K562 (cell line): ENCODE results near the gene IL27RA. TPM values are rescaled to one million over a fixed set of nuclear protein-coding genes. Genes with fewer than 3 reads are reported as not detected.

Experiments used
- DNMT1 ChIP-seq: fragments of 450-650 bp; IDR thresholded peaks from 2 replicates; pipeline ENCODE4 v1.6.1; 2016; ENCODE audit warnings: antibody characterized with exemption, mild to moderate bottlenecking
- FOXJ2 ChIP-seq: fragments of 200-800 bp; sonication (Bioruptor generic); IDR thresholded peaks from 2 replicates; pipeline ENCODE4 v1.6.1; 2016; ENCODE audit warnings: missing genetic modification characterization, missing compliant biosample characterization
- HDAC2 ChIP-seq: fragments of 450-650 bp; IDR thresholded peaks from 2 replicates; pipeline ENCODE4 v1.6.1; 2016; ENCODE audit warnings: mild to moderate bottlenecking
- HDAC6 ChIP-seq: IDR thresholded peaks from 2 replicates; pipeline ENCODE4 v1.6.1; 2012; ENCODE audit warnings: low read depth, mild to moderate bottlenecking, control low read depth, inconsistent platforms, low read length, moderate library complexity
- HNRNPH1 ChIP-seq: fragments of 200-400 bp; formaldehyde crosslinking; optimal IDR thresholded peaks from 2 replicates; pipeline ENCODE3; 2017; ENCODE audit warnings: low read depth, mild to moderate bottlenecking, low read length, moderate library complexity
- NONO ChIP-seq, 2 experiments: fragments of 200-400 bp in 1 of 2; fragments of 450-650 bp in 1 of 2; formaldehyde crosslinking in 1 of 2; IDR thresholded peaks; 2 replicates each; pipeline ENCODE4 v1.6.1; 2017; ENCODE audit warnings: low read depth in 2 of 2, mild to moderate bottlenecking in 2 of 2, moderate library complexity in 2 of 2, low read length in 1 of 2
- PPARD ChIP-seq: fragments of 250-450 bp; sonication (Bioruptor Pico); IDR thresholded peaks from 2 replicates; pipeline ENCODE4 v1.8.0; 2022; ENCODE audit warnings: inconsistent platforms, mild to moderate bottlenecking, moderate library complexity
- SMAD3 ChIP-seq: fragments of 450-650 bp; formaldehyde crosslinking; conservative IDR thresholded peaks from 2 replicates; pipeline ENCODE4 v1.4.0; 2020; ENCODE audit warnings: mild to moderate bottlenecking
- WHSC1 ChIP-seq: IDR thresholded peaks from one replicate; pipeline ENCODE4 v1.6.1; 2012; ENCODE audit warnings: low read length, control low read depth, inconsistent platforms
- XRCC5 ChIP-seq: fragments of 200-400 bp; formaldehyde crosslinking; IDR thresholded peaks from 2 replicates; pipeline ENCODE4 v1.6.1; 2017; ENCODE audit warnings: low read depth, mild to moderate bottlenecking, low read length
- YY1 ChIP-seq, 3 experiments: IDR thresholded peaks; 2 replicates each; pipeline ENCODE4 v1.6.1; 2011; ENCODE audit warnings: low read length in 2 of 3, mild to moderate bottlenecking in 2 of 3, moderate library complexity in 2 of 3, borderline replicate concordance in 1 of 3, control low read depth in 1 of 3, low read depth in 1 of 3; ENCODE audit not compliant: insufficient read depth in 3 of 3, insufficient replicate concordance in 2 of 3, control insufficient read depth in 1 of 3, insufficient read length in 1 of 3; ENCODE audit errors: extremely low read depth in 1 of 3
- ZBTB17 ChIP-seq: fragments of 450-650 bp; formaldehyde crosslinking; IDR thresholded peaks from 2 replicates; pipeline ENCODE4 v1.4.0; 2020; ENCODE audit warnings: mild to moderate bottlenecking
- ZNF12 ChIP-seq: sonication (generic); formaldehyde crosslinking; IDR thresholded peaks from 2 replicates; pipeline ENCODE4 v1.4.0; 2020; ENCODE audit warnings: mild to moderate bottlenecking, missing genetic modification reagents
- ZNF75A ChIP-seq: fragments of 450-650 bp; formaldehyde crosslinking; IDR thresholded peaks from 2 replicates; pipeline ENCODE4 v1.4.0; 2020; ENCODE audit warnings: mild to moderate bottlenecking
- ZSCAN32 ChIP-seq: fragments of 450-650 bp; formaldehyde crosslinking; IDR thresholded peaks from 2 replicates; pipeline ENCODE4 v1.4.0; 2020; ENCODE audit warnings: mild to moderate bottlenecking, moderate library complexity
- polyA plus RNA-seq, 8 experiments: library from polyadenylated mRNA; depleted of rRNA in 4 of 8; stranded (reverse) in 5 of 8; unstranded in 3 of 8; fragments of >200 nt; fragmentation: Nextera tagmentation in 2 of 8; fragmentation: Illumina TruSeq in 1 of 8; extraction: Ambion mirVana in 2 of 8; extraction: Trizol in 1 of 8; gene quantifications; 2 replicates each; pipeline versions ENCODE4 v1.2.1 to v1.2.3, GENCODE V29; 2011 to 2014; ENCODE audit warnings: inconsistent platforms in 1 of 8, missing spikeins in 1 of 8
- total RNA-seq, 7 experiments: library from RNA; depleted of rRNA in 6 of 7; stranded (reverse); fragments of >200 nt in 6 of 7; fragmentation: Illumina TruSeq in 2 of 7; extraction: Trizol in 2 of 7; gene quantifications; 2 replicates each; pipeline versions ENCODE4 v1.2.1 to v1.2.3, GENCODE V29; 2011 to 2021; ENCODE audit warnings: low replicate concordance in 1 of 7
- TF ChIP-seq, protein P1 (sequence below): fragments of 450-650 bp; IDR thresholded peaks from 2 replicates; pipeline ENCODE4 v1.6.1; 2016; ENCODE audit warnings: antibody characterized with exemption
- TF ChIP-seq, protein P2 (sequence below): sonication (generic); formaldehyde crosslinking; IDR thresholded peaks from 2 replicates; pipeline ENCODE4 v1.8.1; 2023; ENCODE audit warnings: mild to moderate bottlenecking, missing genetic modification reagents
- TF ChIP-seq, protein P3 (sequence below): sonication (generic); formaldehyde crosslinking; IDR thresholded peaks from 2 replicates; pipeline ENCODE4 v1.8.0; 2023; ENCODE audit warnings: mild to moderate bottlenecking, missing genetic modification reagents
- TF ChIP-seq, protein P4 (sequence below), 3 experiments: fragments of 200-800 bp in 1 of 3; fragments of 250-450 bp in 1 of 3; fragments of 450-650 bp in 1 of 3; sonication (Bioruptor Pico) in 1 of 3; sonication (Bioruptor generic) in 1 of 3; formaldehyde crosslinking in 1 of 3; IDR thresholded peaks; 2 replicates each; pipeline versions ENCODE4 v1.6.1 to v1.8.0; 2016 to 2022; ENCODE audit warnings: mild to moderate bottlenecking in 2 of 3, missing genetic modification characterization in 2 of 3, missing compliant biosample characterization in 1 of 3, moderate library complexity in 1 of 3

Gene IL27RA
- total and polyA plus RNA-seq, 9 of the 15 experiments (the other 6 are each of a cell fraction or from before 2014, with no cell fraction given), result 1.9 to 15.9 (median 12.0) TPM

DNA sequence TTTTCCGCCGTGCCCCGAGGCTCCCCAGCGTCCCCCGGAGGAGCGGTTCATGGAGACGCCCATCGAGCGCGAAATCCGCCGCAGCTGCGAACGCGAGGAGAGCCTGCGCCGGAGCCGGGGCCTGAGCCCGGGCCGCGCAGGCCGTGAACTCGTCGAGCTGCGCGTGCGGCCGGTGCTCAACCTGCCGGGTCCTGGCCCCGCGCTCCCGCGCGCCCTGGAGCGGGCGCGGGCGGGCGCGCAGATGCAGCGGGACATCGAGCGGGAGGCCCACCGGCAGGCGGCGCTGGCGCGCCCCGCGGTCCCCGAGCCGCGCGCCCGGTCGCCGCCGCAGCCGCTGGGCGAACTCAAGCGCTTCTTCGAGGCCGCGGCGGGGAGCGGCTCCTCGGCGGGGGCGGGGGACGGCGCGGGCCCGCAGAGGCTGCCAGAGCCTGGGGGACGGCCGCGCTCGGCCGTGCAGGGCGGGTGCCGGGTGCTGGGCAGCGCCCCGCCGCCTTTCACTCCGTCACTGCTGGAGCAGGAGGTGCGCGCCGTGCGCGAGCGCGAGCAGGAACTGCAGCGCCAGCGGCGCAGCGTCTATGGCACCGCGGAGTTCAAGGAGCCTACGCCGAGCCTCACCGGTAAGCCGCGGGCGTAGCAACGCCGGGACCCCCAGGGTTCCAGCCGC lies 41.8 kb downstream of the IL27RA start (continued):
- TF ChIP-seq HDAC2, result no peak
- no peak for TF ChIP-seq ZNF75A (CRISPR knock-in tag)
- TF ChIP-seq, protein P1, sequence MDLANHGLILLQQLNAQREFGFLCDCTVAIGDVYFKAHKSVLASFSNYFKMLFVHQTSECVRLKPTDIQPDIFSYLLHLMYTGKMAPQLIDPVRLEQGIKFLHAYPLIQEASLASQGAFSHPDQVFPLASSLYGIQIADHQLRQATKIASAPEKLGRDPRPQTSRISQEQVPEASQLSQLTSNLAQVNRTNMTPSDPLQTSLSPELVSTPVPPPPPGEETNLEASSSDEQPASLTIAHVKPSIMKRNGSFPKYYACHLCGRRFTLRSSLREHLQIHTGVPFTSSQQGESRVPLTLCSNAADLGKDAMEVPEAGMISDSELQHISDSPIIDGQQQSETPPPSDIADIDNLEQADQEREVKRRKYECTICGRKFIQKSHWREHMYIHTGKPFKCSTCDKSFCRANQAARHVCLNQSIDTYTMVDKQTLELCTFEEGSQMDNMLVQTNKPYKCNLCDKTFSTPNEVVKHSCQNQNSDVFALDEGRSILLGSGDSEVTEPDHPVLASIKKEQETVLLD, result no peak
- TF ChIP-seq NONO (IDR thresholded peaks at IDR 0.05; ENCODE audit: low read depth in 2 of 2, low read length in 1 of 2), result peak in 1 of 2 experiments; percentile 85; a peak in 2 of 4 replicates
- TF ChIP-seq WHSC1, result no peak
- no peak for TF ChIP-seq ZNF12 (CRISPR knock-in tag)
- peak in 2 of 3 experiments; percentile 41 to 59 for TF ChIP-seq YY1 (IDR thresholded peaks at IDR 0.05; ENCODE audit: borderline replicate concordance in 1 of 3, control insufficient read depth in 1 of 3, extremely low read depth in 1 of 3, insufficient read depth in 3 of 3, insufficient read length in 1 of 3, insufficient replicate concordance in 2 of 3, low read depth in 1 of 3, low read length in 2 of 3)
- TF ChIP-seq ZSCAN32 (CRISPR knock-in tag), result no peak
- TF ChIP-seq, protein P2, sequence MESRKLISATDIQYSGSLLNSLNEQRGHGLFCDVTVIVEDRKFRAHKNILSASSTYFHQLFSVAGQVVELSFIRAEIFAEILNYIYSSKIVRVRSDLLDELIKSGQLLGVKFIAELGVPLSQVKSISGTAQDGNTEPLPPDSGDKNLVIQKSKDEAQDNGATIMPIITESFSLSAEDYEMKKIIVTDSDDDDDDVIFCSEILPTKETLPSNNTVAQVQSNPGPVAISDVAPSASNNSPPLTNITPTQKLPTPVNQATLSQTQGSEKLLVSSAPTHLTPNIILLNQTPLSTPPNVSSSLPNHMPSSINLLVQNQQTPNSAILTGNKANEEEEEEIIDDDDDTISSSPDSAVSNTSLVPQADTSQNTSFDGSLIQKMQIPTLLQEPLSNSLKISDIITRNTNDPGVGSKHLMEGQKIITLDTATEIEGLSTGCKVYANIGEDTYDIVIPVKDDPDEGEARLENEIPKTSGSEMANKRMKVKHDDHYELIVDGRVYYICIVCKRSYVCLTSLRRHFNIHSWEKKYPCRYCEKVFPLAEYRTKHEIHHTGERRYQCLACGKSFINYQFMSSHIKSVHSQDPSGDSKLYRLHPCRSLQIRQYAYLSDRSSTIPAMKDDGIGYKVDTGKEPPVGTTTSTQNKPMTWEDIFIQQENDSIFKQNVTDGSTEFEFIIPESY (CRISPR knock-in tag), result 0 out of 2 replicates have a peak, but pooled peaks have one; percentile 6
- no peak for TF ChIP-seq FOXJ2
- TF ChIP-seq SMAD3 (CRISPR knock-in tag), result no peak
- no peak for TF ChIP-seq PPARD (CRISPR knock-in tag)
- TF ChIP-seq, protein P3, sequence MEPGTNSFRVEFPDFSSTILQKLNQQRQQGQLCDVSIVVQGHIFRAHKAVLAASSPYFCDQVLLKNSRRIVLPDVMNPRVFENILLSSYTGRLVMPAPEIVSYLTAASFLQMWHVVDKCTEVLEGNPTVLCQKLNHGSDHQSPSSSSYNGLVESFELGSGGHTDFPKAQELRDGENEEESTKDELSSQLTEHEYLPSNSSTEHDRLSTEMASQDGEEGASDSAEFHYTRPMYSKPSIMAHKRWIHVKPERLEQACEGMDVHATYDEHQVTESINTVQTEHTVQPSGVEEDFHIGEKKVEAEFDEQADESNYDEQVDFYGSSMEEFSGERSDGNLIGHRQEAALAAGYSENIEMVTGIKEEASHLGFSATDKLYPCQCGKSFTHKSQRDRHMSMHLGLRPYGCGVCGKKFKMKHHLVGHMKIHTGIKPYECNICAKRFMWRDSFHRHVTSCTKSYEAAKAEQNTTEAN (CRISPR knock-in tag), result no peak
- TF ChIP-seq, protein P4, sequence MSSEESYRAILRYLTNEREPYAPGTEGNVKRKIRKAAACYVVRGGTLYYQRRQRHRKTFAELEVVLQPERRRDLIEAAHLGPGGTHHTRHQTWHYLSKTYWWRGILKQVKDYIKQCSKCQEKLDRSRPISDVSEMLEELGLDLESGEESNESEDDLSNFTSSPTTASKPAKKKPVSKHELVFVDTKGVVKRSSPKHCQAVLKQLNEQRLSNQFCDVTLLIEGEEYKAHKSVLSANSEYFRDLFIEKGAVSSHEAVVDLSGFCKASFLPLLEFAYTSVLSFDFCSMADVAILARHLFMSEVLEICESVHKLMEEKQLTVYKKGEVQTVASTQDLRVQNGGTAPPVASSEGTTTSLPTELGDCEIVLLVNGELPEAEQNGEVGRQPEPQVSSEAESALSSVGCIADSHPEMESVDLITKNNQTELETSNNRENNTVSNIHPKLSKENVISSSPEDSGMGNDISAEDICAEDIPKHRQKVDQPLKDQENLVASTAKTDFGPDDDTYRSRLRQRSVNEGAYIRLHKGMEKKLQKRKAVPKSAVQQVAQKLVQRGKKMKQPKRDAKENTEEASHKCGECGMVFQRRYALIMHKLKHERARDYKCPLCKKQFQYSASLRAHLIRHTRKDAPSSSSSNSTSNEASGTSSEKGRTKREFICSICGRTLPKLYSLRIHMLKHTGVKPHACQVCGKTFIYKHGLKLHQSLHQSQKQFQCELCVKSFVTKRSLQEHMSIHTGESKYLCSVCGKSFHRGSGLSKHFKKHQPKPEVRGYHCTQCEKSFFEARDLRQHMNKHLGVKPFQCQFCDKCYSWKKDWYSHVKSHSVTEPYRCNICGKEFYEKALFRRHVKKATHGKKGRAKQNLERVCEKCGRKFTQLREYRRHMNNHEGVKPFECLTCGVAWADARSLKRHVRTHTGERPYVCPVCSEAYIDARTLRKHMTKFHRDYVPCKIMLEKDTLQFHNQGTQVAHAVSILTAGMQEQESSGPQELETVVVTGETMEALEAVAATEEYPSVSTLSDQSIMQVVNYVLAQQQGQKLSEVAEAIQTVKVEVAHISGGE (CRISPR knock-in tag; IDR thresholded peaks at IDR 0.05), result peak in 1 of 3 experiments; percentile 48; a peak in 1 of 6 replicates
- no peak for TF ChIP-seq DNMT1
- TF ChIP-seq HNRNPH1, result no peak
- peak; percentile 92; the same call in 1 of the 2 replicates for TF ChIP-seq HDAC6
- TF ChIP-seq ZBTB17 (CRISPR knock-in tag), result no peak
- TF ChIP-seq XRCC5, result no peak
